Astrocyte of the cerebellum (primary cell): Measurements from ENCODE around the gene PSMB4.

ENCODE experiments used
- DNase-seq: peaks from one replicate; pipeline ENCODE4 v3.0.0-alpha.2; 2011; ENCODE audit warnings: low read depth
- H3K4me3 ChIP-seq: 2 replicates; pipeline ENCODE4 v1.5.1; 2011; ENCODE audit warnings: mild to moderate bottlenecking, low read depth, low read length, moderate library complexity
- in situ Hi-C: cut with HindIII; loops from 2 replicates; pipeline ENCODE4 v1.10.0; 2017; ENCODE audit warnings: low sequenced_read_pairs
- TF ChIP-seq, protein P1 (sequence below): IDR thresholded peaks from 2 replicates; pipeline ENCODE4 v1.5.1; 2012; ENCODE audit warnings: low read length, low read depth, moderate library complexity, mild to moderate bottlenecking; ENCODE audit errors: missing control alignments

PSMB4 gene

GRCh38 chr1:151443846-151444782, 44.7 kb downstream of the PSMB4 start:
- TF ChIP-seq, protein P1, sequence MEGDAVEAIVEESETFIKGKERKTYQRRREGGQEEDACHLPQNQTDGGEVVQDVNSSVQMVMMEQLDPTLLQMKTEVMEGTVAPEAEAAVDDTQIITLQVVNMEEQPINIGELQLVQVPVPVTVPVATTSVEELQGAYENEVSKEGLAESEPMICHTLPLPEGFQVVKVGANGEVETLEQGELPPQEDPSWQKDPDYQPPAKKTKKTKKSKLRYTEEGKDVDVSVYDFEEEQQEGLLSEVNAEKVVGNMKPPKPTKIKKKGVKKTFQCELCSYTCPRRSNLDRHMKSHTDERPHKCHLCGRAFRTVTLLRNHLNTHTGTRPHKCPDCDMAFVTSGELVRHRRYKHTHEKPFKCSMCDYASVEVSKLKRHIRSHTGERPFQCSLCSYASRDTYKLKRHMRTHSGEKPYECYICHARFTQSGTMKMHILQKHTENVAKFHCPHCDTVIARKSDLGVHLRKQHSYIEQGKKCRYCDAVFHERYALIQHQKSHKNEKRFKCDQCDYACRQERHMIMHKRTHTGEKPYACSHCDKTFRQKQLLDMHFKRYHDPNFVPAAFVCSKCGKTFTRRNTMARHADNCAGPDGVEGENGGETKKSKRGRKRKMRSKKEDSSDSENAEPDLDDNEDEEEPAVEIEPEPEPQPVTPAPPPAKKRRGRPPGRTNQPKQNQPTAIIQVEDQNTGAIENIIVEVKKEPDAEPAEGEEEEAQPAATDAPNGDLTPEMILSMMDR = peak; percentile 77
- peak; percentile 62 for DNase-seq
- in situ Hi-C loops = no loop called here
- H3K4me3 ChIP-seq = no peak overlapping the region

- DNase-seq = no peak
- H3K4me3 ChIP-seq = no peak overlapping the region
- in situ Hi-C loops = no loop called here
- TF ChIP-seq, protein P1 = no peak
Observed at GRCh38 chr1:151444783-151445177, 45.4 kb downstream of the PSMB4 start.

- no peak overlapping the region for H3K4me3 ChIP-seq
- in situ Hi-C loops = no loop called here
- TF ChIP-seq, protein P1 = no peak
- DNase-seq = no peak
Observed at GRCh38 chr1:151447696-151448095, 48.3 kb downstream of the PSMB4 start.
